Stimulated activated CD4-positive, alpha-beta T cell treated with anti-CD3 and anti-CD28 coated beads, Interleukin-1b, Interleukin-23, amount 100 ng/mL, for 1 hour (primary cell): Measurements from ENCODE around the gene MAST3.
"Not testable (repeated sequence)": the region's sequence is repeated elsewhere in the genome, so short reads cannot be mapped to it uniquely, and the experiment has no call there.

Experiments
- DNase-seq, 2 donors: peaks; one replicate each; pipeline ENCODE4 v3.0.0-alpha.2; 2020; ENCODE audit warnings: low read depth in 2 of 2

MAST3 gene

DNA sequence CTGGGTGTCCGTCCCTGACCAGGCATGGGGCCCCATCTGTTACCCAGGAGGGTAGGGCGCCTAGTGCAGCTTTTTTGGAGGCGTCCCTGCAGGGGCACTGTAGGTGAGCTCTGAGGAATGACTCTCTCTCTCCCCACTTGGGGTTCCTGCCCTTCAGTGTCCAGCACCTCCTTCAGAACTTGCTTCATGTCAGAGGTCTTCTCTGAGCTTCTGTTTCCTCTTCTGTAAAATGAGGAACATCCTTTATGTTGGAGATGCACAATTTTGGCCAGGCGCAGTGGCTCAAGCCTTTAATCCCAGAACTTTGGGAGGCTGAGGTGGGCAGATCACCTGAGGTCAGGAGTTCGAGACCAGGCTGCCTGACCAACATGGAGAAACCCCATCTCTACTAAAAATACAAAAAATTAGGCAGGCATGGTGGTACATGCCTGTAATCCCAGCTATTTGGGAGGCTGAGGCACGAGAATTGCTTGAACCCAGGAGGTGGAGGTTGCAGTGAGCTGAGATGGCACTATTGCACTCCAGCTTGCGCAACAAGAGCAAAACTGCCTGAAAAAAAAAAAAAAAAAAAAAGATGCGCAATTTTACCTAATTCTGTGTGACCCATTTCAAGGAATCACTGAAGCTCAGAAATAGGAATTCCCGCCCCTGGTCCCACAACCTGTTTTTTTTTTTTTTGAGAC, 40.2 kb downstream of the MAST3 start:
- DNase-seq: no peak

GRCh38 chr19:18140473-18140872, 42.9 kb downstream of the MAST3 start:
- DNase-seq: no peak

- no peak for DNase-seq
Observed at GRCh38 chr19:18141031-18141430, 43.5 kb downstream of the MAST3 start.

DNA sequence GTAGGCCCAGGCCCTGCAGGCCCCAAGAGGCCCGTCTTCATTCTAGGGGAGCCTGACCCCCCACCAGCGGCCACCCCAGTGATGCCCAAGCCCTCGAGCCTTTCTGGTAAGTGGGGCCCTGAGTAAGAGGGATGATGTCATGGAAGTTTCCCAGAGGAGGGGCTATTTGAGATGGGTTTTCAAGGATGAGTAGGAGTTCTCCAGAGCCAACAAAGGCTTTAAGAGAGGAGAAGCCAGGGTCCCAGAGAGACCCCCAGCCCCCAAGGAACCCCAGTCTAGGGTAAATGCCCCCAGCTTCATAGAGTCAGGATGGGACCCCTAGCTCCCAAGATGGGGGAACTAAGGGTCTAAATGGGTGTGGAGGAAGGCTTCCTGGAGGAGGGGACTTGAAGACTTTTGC, 46.3 kb downstream of the MAST3 start:
- DNase-seq: no peak

DNA sequence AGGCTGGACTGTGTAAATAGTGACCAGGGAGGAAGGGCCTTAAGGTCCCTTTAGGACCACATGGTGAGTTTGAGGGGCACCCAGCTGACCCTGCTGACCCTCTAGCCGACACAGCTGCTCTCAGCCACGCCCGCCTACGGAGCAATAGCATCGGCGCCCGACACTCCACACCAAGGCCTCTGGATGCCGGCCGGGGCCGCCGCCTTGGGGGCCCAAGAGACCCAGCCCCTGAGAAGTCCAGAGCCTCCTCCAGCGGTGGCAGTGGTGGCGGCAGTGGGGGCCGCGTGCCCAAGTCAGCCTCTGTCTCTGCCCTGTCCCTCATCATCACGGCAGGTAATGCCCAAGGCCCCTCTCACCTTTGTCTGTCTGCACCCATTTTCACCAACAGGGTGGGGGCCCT, 46.8 kb downstream of the MAST3 start:
- no peak for DNase-seq

- no peak for DNase-seq
Observed at GRCh38 chr19:18144906-18145305, 47.3 kb downstream of the MAST3 start.

DNA sequence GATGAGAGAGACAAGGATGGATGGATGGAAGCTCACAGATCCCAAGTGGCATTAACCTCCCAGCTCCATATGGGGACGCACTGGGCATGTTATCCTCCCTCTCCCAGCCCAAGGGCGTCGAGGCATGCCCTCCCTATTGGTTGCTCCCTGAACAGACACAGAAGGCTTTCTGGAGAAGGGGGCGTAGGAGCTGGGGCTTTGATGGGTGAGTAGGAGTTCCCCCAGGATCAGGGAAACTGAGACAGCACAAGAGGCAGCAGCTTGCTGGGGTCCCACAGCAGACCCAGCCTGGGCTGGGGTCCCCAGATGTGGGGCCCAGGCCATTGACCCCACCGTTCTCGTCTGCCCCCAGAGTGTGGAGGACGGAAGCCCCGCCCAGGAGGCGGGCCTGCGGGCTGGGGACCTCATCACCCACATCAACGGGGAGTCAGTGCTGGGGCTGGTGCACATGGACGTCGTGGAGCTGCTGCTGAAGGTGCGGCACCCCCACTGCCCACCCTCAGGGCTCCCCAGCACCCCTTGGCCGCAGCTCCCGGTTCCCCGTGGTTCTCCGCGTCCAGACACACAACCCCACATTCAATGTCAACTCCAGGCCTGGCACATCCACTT, 47.9 kb downstream of the MAST3 start:
- DNase-seq: no peak

- no peak for DNase-seq
Observed at GRCh38 chr19:18147396-18147795, 49.8 kb downstream of the MAST3 start.

DNA sequence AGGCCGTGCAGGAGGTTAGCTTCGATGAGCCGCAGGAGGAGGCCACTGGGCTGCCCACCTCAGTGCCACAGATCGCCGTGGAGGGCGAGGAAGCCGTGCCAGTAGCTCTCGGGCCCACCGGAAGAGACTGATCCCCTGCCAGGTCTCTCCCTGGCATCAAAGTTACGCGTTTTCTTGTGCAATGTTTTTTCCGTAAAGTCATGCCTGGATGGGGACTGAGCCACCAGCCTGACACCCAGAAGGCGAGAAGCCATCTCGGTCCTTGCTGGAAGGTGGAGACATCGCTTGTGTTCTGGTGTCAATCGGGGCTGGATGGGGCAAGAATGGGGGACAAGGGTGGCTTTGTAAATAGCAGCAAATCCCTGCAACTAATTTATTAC, 52.0 kb downstream of the MAST3 start:
- DNase-seq: no peak

- DNase-seq: no peak
Observed at GRCh38 chr19:18150776-18151624, 53.4 kb downstream of the MAST3 start.

GRCh38 chr19:18152442-18152816, 54.9 kb downstream of the MAST3 start:
- DNase-seq: peak; percentile 90 to 95

- peak; percentile 97 to 100 for DNase-seq
Observed at GRCh38 chr19:18152817-18153555, 55.4 kb downstream of the MAST3 start, which contains the start of gene PIK3R2. TSS of gene PIK3R2 (plus strand) at chr19:18153163. CDS start at chr19:18155880, 2,717 bp downstream.

- no peak for DNase-seq
Observed at GRCh38 chr19:18153556-18154134, 56.1 kb downstream of the MAST3 start.

DNA sequence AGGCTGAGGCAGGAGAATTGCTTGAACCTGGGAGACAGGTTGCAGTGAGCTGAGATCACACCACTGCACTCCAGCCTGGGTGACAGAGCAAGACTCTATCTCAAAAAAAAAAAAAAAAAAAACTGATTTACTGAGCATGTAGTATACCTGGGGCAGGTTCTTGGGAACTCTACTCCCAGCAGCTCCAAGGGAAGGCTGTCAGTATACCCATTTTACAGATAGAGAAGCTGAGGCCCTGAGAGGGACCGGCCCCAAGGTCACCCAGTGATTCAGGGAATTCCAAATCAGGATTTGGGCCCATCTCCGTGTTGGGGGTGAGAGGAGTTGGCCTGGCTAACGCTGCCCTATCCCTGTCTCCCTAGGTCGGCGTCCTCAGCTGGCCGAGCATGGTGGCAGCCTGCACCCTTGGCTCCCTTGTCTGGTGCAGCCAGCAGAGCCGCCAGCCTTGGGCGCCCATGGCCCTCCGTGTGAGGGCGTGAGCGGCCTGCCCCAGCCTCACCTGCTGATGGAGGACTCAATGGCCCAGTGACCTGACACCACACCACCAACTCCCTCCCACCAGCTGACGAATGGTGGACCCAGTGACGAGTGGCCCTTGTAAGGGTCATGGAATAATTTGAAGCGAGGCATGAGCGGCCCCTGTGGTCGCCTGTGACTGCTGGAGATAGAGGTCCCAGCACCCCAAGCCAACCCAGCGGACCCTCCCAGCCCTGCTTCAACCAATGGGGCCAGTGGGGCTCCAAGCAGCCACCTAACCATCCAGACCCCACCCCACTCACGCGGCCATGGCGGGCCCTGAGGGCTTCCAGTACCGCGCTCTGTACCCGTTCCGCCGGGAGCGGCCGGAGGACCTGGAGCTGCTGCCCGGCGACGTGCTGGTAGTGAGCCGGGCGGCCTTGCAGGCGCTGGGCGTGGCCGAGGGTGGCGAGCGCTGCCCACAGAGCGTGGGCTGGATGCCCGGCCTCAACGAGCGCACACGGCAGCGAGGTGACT, 57.8 kb downstream of the MAST3 start:
- no peak for DNase-seq

DNA sequence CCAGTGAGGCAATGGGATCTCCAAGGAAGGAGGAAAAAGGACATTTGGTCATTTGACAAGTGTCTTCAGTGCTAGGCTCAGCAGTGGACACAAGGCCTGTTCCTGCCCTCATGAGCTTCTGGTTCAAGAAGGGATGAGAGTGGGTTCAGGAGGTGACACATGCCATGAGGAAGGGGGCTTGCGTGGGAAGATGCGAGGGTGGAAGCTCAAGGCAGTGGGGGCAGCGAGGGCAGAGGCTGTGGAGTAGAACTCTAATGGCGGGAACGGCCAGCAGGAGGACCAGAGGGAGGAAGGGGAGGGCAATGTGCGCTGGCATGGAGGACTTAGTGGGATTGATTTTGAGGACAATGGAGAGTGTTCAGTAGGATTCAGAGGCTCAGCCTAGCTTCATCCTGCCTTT, 58.7 kb downstream of the MAST3 start:
- no peak for DNase-seq

DNA sequence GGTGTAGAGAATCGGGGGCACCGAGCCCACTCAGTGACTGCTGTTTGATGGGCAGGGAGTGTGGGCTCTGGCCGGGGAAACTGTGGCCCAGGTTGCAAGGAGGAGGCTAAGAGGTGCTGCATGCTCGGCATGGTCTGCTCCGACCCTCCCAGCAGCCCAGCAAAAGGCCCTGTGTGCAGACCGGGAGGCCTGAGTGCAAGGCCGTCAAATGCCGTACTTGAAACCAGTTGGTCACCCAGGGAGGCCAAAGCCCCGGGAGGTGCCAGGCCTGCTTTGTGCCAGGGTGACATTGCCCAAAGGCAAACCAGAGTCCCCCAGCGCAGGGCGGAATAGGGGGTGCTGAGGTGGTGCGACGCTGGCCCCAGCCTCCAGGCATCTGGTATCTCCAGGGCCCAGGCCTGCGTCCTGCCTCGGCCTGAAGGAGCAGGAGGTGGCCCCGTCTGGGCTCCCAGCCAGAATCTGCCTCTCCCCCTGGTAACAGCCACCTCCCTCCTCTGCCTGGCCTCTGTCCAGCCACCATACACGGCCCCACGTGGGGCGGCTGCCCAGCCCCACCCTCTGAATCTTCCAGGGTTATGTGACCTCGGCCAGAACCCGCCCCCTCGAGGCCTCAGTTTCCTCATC, 59.4 kb downstream of the MAST3 start:
- no peak for DNase-seq

DNA sequence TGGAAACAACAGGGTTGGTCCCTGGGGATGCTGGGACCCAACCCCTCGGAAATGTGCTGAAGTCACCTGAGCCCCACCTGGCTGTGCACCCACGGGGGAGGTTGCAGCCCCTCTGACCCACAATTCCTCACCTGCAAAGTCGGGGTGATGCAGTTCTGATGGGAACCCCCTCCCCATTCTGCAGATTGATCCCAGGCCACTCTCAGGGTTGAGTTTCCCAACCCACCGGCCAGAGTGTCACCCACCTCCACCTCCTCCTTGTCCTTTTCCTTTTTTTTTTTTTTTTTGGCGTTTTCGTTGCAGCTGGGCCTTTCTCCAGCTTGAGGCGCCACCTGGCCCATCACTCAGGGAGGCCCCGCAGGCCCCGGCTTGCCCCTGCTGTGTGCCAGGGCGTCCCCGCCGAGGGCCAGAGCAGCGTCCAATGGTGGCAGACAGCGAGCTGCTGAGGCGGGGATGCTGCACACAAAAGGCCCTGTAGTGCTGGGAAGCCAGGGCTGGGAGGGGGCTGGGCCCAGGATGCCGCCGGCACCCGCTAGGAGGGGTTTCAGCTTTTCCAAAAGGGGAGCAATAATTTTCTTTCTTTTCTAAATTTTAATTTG, 60.0 kb downstream of the MAST3 start:
- no peak for DNase-seq

DNA sequence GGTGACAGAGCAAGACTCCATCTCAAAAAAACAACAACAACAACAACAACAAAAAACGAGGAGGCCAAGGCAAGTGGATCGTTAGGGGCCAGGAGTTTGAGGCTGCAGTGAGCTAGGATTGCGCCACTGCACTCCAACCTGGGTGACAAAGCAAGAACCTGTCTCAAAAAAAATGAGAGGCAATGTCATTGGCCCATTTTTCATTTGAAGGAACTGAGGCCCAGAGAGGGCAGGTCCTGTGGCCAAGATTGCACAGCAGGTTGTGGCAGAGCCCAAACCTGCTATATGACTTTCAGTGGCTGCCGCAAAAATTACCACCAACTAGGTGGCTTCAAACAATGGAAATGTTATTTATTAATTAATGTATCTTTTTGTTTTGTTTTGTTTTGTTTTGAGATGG, 60.9 kb downstream of the MAST3 start:
- no peak for DNase-seq

DNA sequence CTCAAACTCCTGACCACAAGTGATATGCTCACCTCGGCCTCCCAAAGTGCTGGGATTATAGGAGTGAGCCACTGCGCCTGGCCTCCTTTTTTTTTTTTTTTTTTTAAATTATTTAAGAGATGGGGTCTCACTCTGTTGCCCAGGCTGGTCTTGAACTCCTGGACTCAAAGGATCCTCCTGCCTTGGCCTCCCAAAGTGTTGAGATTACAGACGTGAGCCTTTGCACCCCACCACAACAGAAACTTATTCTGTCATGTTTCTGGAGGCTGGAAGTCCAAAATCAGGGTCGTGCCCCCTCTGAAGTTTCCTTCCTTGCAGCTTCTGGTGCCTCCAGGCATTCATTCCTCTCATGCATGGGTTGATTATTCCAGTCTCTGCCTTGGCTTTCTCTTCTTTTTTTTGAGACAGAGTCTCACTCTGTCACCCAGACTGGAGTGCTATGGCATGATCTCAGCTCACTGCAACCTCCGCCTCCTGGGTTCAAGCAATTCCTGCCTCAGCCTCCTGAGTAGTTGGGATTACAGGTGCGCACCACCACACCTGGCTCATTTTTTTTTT, 61.6 kb downstream of the MAST3 start:
- not testable (repeated sequence) for DNase-seq
